Measurements from ENCODE around the gene AREL1. TPM values are rescaled to one million over a fixed set of nuclear protein-coding genes. Genes with fewer than 3 reads are reported as not detected.

AREL1 gene
- total RNA-seq, 2 experiments from 2014 or later = 43.6 to 44.2 TPM

DNA sequence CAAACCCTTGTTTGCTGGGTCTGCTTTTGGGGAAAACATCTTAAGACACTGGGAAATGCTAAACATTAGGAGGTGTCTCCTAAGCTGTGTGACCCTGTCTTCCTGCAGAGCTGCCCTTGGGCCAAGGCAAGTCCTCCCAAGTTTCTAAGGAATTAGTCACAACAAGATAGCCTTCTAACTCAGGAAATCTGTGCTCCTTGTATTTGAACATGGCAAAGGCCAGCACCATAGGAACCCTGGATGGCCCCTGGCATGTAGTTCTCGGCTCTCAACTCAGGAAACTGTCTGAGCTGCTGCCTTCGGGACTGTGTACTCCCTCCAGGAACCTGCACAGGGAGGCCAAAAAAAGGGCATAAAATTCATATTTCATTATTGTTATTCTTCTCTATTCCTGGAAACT is 63.2 kb downstream of the AREL1 start:
- CTCF ChIA-PET = interaction anchor here (1.2 to 1.5 kb wide), 3 partner anchors 13 to 37 kb away, joined by 3 to 4 read pairs (median 3); no protein-coding TSS in a partner anchor
- no peak overlapping the region for H3K4me3 Mint-ChIP-seq
- peaks cover 8% of the 10 kb centered on the region for H3K4me1 Mint-ChIP-seq
- no peak for ATAC-seq
- no peaks in the 10 kb centered on the region for H3K36me3 Mint-ChIP-seq
- H3K27ac Mint-ChIP-seq = no peak overlapping the region
- no peak for DNase-seq
- no peaks in the 10 kb centered on the region for H3K9me3 Mint-ChIP-seq (ENCODE audit: low read depth)
- peaks cover 13% of the 10 kb centered on the region for H3K27me3 Mint-ChIP-seq

DNA sequence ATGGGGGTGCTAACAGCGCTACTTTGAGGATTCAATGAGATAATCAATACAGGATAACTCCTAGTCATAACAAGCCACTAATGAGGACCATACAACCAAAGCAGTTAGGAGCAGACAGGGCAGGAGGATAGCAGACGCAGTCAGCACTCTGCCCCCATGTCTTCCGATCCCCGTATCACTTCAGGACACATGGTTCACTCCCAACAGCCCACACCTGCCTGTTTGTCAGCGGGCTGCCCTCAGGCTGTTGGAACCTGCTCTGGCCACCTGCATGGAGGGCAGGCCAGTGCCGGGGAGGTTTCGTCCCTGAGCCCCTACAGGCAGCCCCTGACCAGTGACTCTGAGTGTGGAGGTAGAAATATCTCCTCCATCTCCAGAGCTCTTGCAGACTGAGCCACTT is 63.7 kb downstream of the AREL1 start:
- CTCF ChIA-PET = interaction anchor here (1.2 to 2.1 kb wide), 3 partner anchors 29 to 37 kb away, joined by 3 to 10 read pairs (median 4); partner anchors contain the start of gene LTBP2
- ATAC-seq (no peak), DNase-seq (no peak)
- Mint-ChIP-seq H3K27ac (no peak overlapping the region), H3K36me3 (no peaks in the 10 kb centered on the region), H3K4me3 (no peak overlapping the region), H3K9me3 (ENCODE audit: low read depth) (no peaks in the 10 kb centered on the region), H3K27me3 (peaks cover 13% of the 10 kb centered on the region), H3K4me1 (peaks cover 8% of the 10 kb centered on the region)

DNA sequence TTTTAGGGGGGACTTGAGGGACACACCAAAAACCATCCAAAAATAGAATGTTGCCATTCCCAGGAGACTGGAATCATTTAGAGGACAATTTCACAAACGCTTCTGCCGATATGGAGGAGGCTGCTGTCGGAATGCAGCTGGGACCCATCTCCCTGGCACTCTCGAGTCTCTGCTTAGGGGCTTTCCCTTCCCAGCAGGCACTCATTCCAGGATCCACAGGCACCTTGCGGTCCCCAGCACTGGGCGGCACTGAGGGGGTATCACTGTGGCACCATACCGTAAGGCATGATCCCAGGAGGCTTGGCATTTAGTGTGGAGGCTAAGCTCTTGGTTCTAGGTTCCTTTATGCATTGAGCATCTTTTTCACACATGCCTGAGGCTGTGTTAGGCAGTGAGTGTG is 64.3 kb downstream of the AREL1 start:
- no peak overlapping the region for H3K27ac Mint-ChIP-seq
- no peaks in the 10 kb centered on the region for H3K9me3 Mint-ChIP-seq (ENCODE audit: low read depth)
- H3K4me1 Mint-ChIP-seq = peaks cover 8% of the 10 kb centered on the region
- CTCF ChIA-PET = interaction anchor here (2.1 kb wide), 1 partner anchor 36 kb away, joined by 10 read pairs; the partner anchor contains the start of gene LTBP2
- DNase-seq = no peak
- no peaks in the 10 kb centered on the region for H3K36me3 Mint-ChIP-seq
- peaks cover 13% of the 10 kb centered on the region for H3K27me3 Mint-ChIP-seq
- no peak overlapping the region for H3K4me3 Mint-ChIP-seq
- no peak for ATAC-seq

DNA sequence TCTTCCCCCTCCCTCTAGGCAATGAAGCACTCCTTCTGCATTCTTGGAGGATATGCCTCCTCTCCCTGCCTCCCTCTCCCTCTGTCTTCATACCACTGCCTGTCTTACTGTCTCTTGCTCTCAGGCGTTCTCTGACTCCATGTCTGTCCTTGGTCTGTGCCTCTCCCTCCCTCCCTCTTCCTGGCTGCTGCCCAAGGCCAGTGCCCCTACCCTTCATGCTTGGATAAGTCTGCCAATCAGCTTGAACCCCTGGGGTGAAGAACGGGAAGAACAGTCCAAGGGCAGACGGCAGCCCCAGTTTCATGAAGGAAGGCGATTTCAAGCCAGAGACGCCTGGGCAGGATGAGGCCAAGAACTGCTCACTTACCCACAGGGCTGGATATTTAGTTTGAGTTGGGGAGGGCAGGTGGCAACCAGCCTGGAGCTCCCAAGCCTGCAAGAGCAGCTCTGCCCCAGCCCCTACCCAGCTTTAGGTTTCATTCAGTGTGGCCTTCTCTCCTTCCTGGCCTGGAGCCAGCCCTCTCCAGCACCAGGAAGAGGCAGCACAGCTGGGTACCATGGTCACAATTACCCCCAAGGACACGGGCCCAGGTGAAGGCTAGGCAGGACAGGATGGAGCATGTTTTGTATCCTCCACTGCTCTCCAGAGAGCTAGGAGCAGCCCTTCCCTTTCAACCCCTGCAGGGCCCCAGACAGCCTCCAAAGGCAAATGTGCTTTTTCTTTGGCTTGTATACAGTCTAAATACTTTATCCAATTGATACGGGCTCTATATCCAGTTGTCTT is 65.0 kb downstream of the AREL1 start:
- Mint-ChIP-seq H3K27me3 (peaks cover 13% of the 10 kb centered on the region), H3K4me1 (peaks cover 8% of the 10 kb centered on the region), H3K9me3 (ENCODE audit: low read depth) (no peaks in the 10 kb centered on the region), H3K36me3 (no peaks in the 10 kb centered on the region), H3K4me3 (no peak overlapping the region), H3K27ac (no peak overlapping the region)
- no peak for ATAC-seq
- no peak for DNase-seq
- CTCF ChIA-PET = interaction anchor here (2.1 kb wide), 1 partner anchor 36 kb away, joined by 10 read pairs; the partner anchor contains the start of gene LTBP2

DNA sequence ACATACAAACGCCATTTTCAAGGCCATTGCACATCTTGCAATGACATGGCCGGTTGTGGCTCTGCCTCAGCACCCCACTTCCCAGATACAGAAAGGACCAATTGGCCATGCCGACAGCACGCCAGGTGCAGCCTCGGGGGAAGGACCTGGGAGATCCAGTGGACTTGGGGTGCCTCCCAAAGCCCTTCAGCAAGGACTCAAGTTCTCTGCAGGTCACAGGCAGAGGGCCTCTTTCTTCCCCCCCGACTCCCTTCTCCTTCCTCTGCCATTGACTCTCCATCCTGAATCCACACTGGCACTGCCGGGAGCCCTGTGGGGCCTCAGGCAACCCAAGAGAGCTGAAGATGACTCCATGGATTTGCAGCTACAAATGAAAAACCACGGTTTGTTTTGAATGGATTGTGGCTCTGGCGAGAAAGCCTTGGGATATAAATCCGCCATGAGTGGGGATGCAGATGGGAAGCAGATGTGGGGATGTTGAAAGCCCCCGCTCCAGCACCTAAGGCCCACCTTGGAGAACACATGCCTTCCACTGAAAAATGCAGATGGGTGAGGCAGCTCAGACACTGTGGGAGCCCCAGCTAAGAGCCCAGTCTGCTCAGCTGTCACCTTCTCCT is 65.7 kb downstream of the AREL1 start:
- Mint-ChIP-seq H3K27me3 (peaks cover 15% of the 10 kb centered on the region), H3K27ac (no peak overlapping the region), H3K4me3 (no peak overlapping the region), H3K36me3 (no peaks in the 10 kb centered on the region), H3K4me1 (peaks cover 8% of the 10 kb centered on the region), H3K9me3 (ENCODE audit: low read depth) (no peaks in the 10 kb centered on the region)
- CTCF ChIA-PET = interaction anchor here (2.1 kb wide), 1 partner anchor 35 kb away, joined by 10 read pairs; the partner anchor contains the start of gene LTBP2
- no peak for ATAC-seq
- no peak for DNase-seq

DNA sequence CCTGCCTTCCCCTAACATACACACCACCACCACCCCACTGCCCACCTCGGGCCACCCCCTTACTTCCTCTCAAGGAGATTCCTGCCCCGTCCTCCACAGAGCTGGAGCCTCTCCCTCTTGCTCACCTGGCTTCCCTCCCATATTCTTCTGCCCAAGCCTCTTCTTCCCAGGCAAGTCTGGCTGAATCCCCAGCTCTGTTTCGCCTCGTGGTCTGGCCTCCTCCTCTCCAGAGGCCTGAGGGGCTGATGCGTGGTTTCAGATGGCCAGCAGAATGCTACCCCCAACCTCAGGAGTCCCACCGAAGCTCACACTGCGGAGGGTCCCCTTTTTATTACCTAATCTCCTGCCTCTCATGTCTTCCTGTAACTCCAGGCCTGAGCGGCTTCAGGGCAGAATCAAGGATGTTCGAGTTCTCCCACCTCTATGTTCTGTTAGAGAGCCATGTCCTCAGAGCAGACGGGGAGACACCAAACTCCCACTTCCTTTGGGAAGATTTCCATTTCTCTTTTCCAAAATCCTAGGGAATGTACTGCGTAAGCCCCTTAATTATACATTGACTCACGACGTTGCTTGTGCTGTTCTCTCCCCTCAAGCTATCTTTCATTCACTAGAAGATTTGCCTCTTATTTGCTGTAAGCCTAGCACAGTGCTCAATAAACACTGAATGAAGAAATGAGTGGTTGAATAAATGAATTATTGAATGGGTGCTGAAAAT is 67.0 kb downstream of the AREL1 start:
- Mint-ChIP-seq H3K36me3 (no peaks in the 10 kb centered on the region), H3K27me3 (peaks cover 15% of the 10 kb centered on the region), H3K9me3 (ENCODE audit: low read depth) (no peaks in the 10 kb centered on the region), H3K4me1 (no peaks in the 10 kb centered on the region), H3K27ac (no peak overlapping the region), H3K4me3 (no peak overlapping the region)
- CTCF ChIA-PET = interaction anchor here (1.4 kb wide), 2 partner anchors 8 to 34 kb away, joined by 4 to 5 read pairs; partner anchors contain the start of gene LTBP2
- ATAC-seq = no peak
- DNase-seq = no peak

DNA sequence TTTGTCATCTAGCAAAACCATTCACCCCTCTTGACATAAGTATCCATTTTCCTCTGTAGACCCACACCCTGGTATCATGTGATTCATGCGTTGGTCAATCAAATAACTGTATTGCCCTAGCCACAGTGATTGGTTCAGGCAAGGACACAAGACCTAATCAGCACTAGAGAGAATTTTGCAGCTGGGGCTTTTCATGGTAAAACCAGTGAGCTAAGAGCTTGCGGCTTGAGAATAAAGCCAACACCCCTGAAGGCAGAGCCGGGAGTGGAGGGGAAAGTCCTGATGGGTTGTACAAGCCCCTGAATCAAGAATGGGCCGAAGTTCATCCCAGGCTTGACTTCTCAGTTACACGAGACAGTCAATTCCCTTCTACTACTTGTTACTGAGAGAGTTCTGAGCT is 67.6 kb downstream of the AREL1 start:
- H3K27me3 Mint-ChIP-seq = peaks cover 17% of the 10 kb centered on the region
- no peak overlapping the region for H3K27ac Mint-ChIP-seq
- H3K4me3 Mint-ChIP-seq = no peak overlapping the region
- H3K4me1 Mint-ChIP-seq = no peaks in the 10 kb centered on the region
- CTCF ChIA-PET = interaction anchor here (1.4 kb wide), 2 partner anchors 8 to 34 kb away, joined by 4 to 5 read pairs; partner anchors contain the start of gene LTBP2
- H3K9me3 Mint-ChIP-seq (ENCODE audit: low read depth) = no peaks in the 10 kb centered on the region
- ATAC-seq = no peak
- H3K36me3 Mint-ChIP-seq = no peaks in the 10 kb centered on the region
- DNase-seq = no peak

DNA sequence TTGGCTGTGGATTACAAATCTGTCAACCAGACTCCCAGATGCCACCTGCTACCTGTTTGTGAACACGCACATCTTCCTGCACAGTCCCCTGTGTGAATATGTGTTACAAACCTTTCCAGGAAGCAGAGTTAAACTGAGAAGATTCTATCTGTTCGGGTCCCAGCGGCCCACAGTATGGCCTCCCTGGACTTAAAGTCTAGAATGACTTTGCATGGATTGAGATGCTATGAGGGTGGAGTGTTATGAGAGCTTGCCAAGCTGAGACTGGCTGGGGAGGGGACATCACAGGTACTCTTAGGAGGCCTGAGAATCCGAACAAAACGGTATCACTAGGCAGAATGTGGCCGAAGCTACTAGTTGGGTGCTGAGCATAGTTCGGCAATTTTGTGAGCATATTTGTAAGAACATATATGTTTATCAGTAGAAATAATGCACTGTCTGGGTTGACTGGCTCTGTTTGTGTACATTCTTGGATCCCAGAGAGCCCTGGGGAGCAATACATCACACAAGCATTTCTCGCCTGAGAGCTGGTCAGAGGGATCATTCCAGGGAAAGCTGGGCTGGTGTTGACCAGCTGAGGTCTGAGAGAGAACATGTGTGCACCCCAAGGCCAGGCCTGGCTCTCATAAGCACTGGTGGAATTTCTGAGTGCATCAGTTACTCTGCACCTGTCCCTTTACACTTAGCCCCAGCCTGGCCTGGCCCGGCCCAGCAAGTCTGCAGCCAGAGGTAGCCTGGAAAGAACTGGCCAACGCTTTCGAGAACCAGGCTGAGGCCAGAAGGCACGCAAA is 71.1 kb downstream of the AREL1 start:
- Mint-ChIP-seq H3K4me1 (no peaks in the 10 kb centered on the region), H3K27ac (no peak overlapping the region), H3K27me3 (peaks cover 23% of the 10 kb centered on the region), H3K4me3 (no peak overlapping the region), H3K36me3 (no peaks in the 10 kb centered on the region), H3K9me3 (ENCODE audit: low read depth) (no peaks in the 10 kb centered on the region)
- DNase-seq (no peak), ATAC-seq (no peak)
- CTCF ChIA-PET = interaction anchor here (2.0 to 10.7 kb wide), 2 partner anchors 11 to 31 kb away, joined by 6 to 68 read pairs; partner anchors contain the start of gene LTBP2

DNA sequence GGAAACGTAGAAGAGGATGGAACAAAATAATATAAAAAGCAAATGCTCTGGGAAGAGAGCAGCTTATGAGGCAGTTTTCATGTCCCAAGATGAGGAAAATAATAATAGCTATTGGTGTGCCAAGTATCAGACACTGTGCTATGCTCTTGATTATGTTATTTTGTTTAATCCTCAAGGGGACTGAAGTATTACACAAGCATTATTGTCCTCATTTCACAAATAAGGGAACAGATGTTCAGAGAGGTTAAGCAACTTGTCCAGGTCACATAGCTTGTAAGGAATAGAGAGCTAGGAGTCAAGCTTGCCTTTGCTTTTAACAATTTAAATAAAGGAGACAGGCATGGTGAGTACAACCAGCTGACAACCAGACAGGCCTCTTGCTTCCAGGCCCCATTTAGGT is 73.9 kb downstream of the AREL1 start:
- ATAC-seq (no peak), DNase-seq (no peak)
- no peaks in the 10 kb centered on the region for H3K4me1 Mint-ChIP-seq
- H3K27me3 Mint-ChIP-seq = peaks cover 20% of the 10 kb centered on the region
- H3K27ac Mint-ChIP-seq = no peak overlapping the region
- CTCF ChIA-PET = interaction anchor here (1.1 to 10.7 kb wide), 5 partner anchors 12 to 28 kb away, joined by 3 to 68 read pairs (median 4); partner anchors contain the start of gene LTBP2
- no peaks in the 10 kb centered on the region for H3K9me3 Mint-ChIP-seq (ENCODE audit: low read depth)
- no peak overlapping the region for H3K4me3 Mint-ChIP-seq
- H3K36me3 Mint-ChIP-seq = no peaks in the 10 kb centered on the region

DNA sequence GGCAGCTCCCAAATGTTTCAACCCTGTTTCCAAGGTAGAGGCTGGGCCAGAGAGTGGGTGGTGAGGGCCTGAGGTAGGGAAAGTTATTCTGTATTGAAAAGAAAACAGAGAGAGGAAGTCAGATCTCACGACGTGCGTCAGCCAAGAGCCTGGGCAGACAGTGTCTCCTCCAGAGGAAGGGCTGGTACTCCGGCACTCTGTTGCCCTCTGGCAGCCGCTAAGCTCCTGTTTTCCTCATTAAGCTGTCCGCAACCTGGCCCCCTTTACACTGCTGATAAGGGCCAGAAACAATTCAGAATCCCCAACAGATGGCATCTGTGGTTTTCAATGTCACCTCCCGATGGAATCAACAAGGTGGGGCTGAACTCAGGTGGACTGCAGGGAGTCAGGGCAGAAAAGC is 74.8 kb downstream of the AREL1 start:
- Mint-ChIP-seq H3K27ac (no peak overlapping the region), H3K36me3 (no peaks in the 10 kb centered on the region), H3K4me3 (no peak overlapping the region), H3K27me3 (peaks cover 25% of the 10 kb centered on the region), H3K4me1 (no peaks in the 10 kb centered on the region), H3K9me3 (ENCODE audit: low read depth) (no peaks in the 10 kb centered on the region)
- CTCF ChIA-PET = interaction anchor here (1.5 to 10.7 kb wide), 2 partner anchors 18 to 27 kb away, joined by 3 to 68 read pairs; partner anchors contain the start of gene LTBP2
- DNase-seq (no peak), ATAC-seq (no peak)

DNA sequence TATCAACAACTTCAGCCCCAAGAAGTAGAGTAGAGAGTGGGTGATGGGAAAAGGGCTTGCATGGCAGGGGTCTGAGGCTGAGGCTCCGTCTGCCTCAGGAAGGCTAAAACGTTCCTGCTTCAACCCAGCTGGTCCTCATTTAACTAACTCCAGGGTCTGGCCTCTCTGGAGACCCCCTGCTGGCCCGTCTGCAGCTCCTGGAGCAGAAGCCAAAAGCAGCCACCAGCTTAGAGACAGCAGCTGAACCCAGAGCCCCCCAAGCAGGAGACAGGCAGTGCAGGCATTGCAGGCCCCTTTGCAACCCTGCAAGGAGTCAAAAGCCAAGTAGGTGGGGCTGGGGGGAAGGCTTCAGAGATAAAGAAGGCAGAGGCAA is 75.7 kb downstream of the AREL1 start:
- Mint-ChIP-seq H3K4me3 (no peak overlapping the region), H3K4me1 (no peaks in the 10 kb centered on the region), H3K27ac (no peak overlapping the region), H3K27me3 (peaks cover 23% of the 10 kb centered on the region), H3K9me3 (ENCODE audit: low read depth) (no peaks in the 10 kb centered on the region), H3K36me3 (no peaks in the 10 kb centered on the region)
- CTCF ChIA-PET = interaction anchor here (1.4 to 10.7 kb wide), 2 partner anchors 13 to 26 kb away, joined by 3 to 68 read pairs; partner anchors contain the start of gene LTBP2
- ATAC-seq (no peak), DNase-seq (no peak)

DNA sequence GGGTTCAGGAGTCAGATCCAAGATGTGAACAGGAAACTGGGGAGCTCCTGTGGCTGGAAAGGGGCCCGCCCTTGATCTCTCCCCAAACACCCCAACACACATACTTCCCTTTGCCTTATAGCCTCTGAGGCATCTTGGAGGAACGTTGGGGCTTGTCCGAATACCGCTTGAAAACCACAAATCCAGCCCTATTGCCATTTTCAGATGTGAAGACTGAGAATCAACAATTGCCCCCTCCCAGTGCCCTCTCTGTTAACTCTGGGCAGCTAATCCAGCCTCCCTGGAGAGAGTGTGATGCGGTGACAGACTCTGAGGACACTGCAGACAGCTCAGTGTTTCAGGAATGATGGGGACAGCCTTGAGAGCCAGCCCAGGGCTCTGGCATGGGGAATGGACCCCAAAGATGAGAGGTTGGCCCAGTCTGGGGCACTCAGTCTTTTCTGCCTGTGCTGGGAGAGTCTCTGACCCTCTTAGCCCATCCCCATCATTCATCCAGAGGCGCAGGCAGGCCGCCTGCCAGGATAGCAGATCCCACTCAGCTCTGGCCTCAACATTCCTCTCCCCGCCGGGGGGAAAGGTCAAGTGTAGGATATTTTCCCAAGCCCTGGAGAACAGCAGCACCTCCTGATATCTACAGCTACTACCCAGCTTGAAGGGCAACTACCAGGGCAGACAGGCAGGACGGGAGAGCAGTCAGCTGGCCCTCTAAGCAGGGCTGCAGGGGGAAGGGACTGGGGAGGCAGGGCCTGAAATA is 76.3 kb downstream of the AREL1 start:
- Mint-ChIP-seq H3K27me3 (peaks cover 23% of the 10 kb centered on the region), H3K36me3 (no peaks in the 10 kb centered on the region), H3K9me3 (ENCODE audit: low read depth) (no peaks in the 10 kb centered on the region), H3K4me3 (no peak overlapping the region), H3K4me1 (no peaks in the 10 kb centered on the region), H3K27ac (no peak overlapping the region)
- no peak for ATAC-seq
- CTCF ChIA-PET = interaction anchor here (1.4 to 10.7 kb wide), 2 partner anchors 13 to 26 kb away, joined by 3 to 68 read pairs; partner anchors contain the start of gene LTBP2
- DNase-seq = no peak

All from activated CD8-positive, alpha-beta memory T cell treated with anti-CD3 and anti-CD28 coated beads, Interleukin-2, amount 10 ng/mL, durations not matched to agents 7 days and 5 days (primary cell).